GM18951 (cell line): ENCODE measurements around the gene ELFN1.

Source experiments
- POLR2A ChIP-seq: IDR thresholded peaks from 4 replicates; pipeline ENCODE4 v1.6.1; 2011; ENCODE audit warnings: mild to moderate bottlenecking; ENCODE audit not compliant: insufficient read length, insufficient read depth; ENCODE audit errors: extremely low read depth
- in situ Hi-C: fragments of 300-500 bp; cut with MboI; formaldehyde crosslinking; loops from one replicate; pipeline ENCODE4 v1.12.0; 2022; ENCODE audit warnings: low sequenced_read_pairs, mixed read lengths, inconsistent platforms; ENCODE audit not compliant: unreplicated experiment

Gene ELFN1

GRCh38 chr7:1637155-1637554, 32.9 kb upstream of the ELFN1 start:
- TF ChIP-seq POLR2A = no peak
- in situ Hi-C loops = no loop called here

DNA sequence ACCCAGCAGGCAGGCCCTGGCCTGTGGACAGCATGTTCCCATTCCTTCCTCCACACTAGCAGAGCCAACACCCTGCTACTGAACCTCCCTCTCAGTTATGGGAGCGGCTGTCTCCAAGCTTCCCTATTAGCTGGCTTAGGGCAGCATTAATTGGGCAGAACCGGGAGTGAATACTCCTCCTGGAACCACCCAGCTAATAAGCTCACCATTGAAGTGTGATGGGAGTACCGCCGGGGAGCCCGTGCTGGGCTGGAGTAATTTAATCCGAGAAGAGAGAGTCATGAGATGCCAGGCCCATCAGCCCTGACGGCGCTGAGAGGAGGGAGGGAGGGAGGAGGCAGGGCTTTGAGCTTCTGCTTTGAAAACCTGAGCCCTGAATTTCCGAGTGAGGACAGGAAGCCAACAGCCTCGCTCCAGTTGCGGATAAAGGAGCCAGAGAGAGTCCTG, 31.8 kb upstream of the ELFN1 start:
- no peak for TF ChIP-seq POLR2A
- in situ Hi-C loops = no loop called here

DNA sequence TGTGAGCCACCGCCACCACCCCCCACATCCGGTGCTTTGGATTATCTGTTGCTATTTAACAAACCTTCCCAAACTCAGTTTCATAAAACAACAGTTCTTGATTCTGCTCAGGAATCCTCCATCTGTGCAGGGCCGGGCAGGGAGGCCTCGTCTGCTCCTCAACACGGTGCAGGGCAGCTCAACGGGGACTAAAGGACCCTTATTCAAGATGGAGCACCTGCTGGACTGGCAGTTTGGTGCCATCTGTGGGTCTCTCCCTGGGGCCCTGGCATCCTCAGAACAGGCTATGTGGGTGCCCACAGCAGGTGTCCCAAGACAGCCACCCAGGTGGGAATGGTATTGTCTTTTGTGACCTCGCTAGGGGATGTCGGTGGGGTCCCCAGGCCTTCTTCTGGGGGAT, 31.0 kb upstream of the ELFN1 start:
- in situ Hi-C loops = no loop called here
- no peak for TF ChIP-seq POLR2A

GRCh38 chr7:1639532-1640175, 30.4 kb upstream of the ELFN1 start:
- in situ Hi-C loops = no loop called here
- no peak for TF ChIP-seq POLR2A

- no peak for TF ChIP-seq POLR2A
- in situ Hi-C loops = no loop called here
Measured at GRCh38 chr7:1640376-1641172, 29.5 kb upstream of the ELFN1 start.

GRCh38 chr7:1641173-1641572, 28.9 kb upstream of the ELFN1 start:
- no peak for TF ChIP-seq POLR2A
- in situ Hi-C loops = no loop called here

GRCh38 chr7:1641661-1642260, 28.3 kb upstream of the ELFN1 start:
- no peak for TF ChIP-seq POLR2A

DNA sequence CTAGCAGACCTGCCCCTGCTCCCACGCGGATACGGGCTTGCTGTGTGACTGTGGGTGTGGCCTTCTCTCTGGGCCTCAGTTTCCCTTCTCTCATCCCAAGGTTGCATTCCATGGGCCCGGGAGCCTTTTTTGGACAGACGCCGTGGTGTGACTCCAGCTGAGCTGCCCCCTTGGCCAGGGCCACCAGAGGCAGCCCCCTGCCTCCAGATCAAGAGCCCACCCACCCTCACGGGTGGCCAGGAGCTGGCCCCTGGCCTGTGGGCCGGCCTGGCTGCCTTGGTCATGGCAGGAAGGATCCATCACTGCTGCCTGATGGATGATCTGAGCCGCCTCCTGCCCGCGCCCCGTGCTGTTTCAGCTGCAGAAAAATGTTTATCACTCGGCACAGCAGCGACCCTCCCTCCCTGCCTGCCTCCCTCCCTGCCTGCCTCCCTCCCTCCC, 27.8 kb upstream of the ELFN1 start:
- TF ChIP-seq POLR2A = no peak
- in situ Hi-C loops = no loop called here

More at GRCh38 chr7:1641661-1642260, 28.3 kb upstream of the ELFN1 start:
- in situ Hi-C loops = no loop called here

GRCh38 chr7:1643270-1644092, 26.6 kb upstream of the ELFN1 start:
- in situ Hi-C loops = no loop called here
- no peak for TF ChIP-seq POLR2A

- in situ Hi-C loops = no loop called here
- TF ChIP-seq POLR2A = no peak
Measured at GRCh38 chr7:1644341-1645070, 25.6 kb upstream of the ELFN1 start.

GRCh38 chr7:1645071-1645409, 25.0 kb upstream of the ELFN1 start:
- TF ChIP-seq POLR2A = no peak
- in situ Hi-C loops = no loop called here

GRCh38 chr7:1645476-1645875, 24.6 kb upstream of the ELFN1 start:
- TF ChIP-seq POLR2A = no peak
- in situ Hi-C loops = no loop called here
